ENCODE measurements around the gene C10orf53. TPM values are rescaled to one million over a fixed set of nuclear protein-coding genes. Genes with fewer than 3 reads are reported as not detected.

C10orf53 gene
- total RNA-seq, 1 donor, result not detected

DNA sequence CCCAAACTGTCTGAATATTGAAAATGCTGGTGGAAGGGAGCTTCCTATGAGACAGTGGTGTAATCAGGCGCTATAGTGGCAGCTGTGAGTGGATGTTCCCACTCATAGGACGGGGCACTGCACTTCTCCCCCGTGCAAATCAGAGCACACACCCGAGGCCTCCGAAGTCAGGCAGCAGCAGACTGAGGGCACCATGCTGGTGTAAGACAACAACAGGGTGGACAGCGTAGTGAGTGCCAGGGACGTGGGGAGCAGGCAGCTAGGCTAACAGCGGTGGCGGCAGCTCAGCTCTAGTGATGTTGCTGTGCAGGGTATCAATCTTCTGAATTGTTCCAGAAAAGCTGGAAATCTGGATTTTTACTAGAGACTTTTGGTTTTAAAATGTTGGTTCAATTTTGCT, 19.2 kb downstream of the C10orf53 start:
- DNase-seq (ENCODE audit: low read depth), result no peak
- TF ChIP-seq, protein P1, sequence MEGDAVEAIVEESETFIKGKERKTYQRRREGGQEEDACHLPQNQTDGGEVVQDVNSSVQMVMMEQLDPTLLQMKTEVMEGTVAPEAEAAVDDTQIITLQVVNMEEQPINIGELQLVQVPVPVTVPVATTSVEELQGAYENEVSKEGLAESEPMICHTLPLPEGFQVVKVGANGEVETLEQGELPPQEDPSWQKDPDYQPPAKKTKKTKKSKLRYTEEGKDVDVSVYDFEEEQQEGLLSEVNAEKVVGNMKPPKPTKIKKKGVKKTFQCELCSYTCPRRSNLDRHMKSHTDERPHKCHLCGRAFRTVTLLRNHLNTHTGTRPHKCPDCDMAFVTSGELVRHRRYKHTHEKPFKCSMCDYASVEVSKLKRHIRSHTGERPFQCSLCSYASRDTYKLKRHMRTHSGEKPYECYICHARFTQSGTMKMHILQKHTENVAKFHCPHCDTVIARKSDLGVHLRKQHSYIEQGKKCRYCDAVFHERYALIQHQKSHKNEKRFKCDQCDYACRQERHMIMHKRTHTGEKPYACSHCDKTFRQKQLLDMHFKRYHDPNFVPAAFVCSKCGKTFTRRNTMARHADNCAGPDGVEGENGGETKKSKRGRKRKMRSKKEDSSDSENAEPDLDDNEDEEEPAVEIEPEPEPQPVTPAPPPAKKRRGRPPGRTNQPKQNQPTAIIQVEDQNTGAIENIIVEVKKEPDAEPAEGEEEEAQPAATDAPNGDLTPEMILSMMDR (IDR thresholded peaks at IDR 0.05; ENCODE audit: insufficient read depth, low read length), result no peak
- no peak overlapping the region for H3K4me3 ChIP-seq (ENCODE audit: low read depth, low read length)

DNA sequence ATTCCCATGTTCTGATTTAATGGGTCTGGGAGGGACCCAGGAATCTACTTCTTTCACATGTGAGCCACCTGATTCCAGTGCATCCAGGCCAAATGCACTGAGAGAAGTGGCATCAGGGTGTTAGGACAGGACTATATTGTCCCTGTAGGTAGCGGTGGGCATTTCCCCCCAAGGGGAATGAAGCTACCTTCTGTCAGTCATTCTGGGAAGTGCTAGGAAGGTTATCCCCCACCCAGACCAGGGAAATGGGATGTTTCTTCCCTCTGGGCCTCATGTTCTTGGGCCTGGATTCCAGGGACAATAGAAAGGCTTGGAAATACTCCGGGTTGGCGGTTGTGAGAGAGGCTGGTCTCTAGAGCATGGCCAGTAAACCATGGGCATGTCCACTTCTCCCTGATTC, 20.8 kb downstream of the C10orf53 start:
- DNase-seq (ENCODE audit: low read depth), result no peak
- TF ChIP-seq, protein P1 (IDR thresholded peaks at IDR 0.05; ENCODE audit: insufficient read depth, low read length), result no peak
- H3K4me3 ChIP-seq (ENCODE audit: low read depth, low read length), result no peak overlapping the region

DNA sequence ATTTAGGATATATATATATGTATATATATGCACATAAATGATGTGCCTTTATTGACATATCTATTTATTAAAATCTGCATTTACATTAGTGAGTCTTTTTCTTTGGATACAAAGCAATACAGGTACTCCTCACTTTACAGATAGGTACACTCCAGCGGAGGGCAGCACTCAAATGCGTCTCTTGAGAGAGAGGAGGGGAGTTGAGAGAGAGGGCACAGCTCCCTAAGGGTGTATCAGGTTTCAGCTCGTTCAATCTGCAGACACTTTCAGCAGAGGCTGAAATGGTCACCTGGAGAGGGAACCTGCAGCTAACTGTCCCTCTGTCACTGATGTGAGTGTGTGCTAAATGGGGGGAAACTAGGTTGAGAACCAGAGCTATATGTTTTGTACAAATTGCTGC, 21.5 kb downstream of the C10orf53 start:
- TF ChIP-seq, protein P1 (IDR thresholded peaks at IDR 0.05; ENCODE audit: insufficient read depth, low read length), result no peak
- DNase-seq (ENCODE audit: low read depth), result no peak
- no peak overlapping the region for H3K4me3 ChIP-seq (ENCODE audit: low read depth, low read length)

DNA sequence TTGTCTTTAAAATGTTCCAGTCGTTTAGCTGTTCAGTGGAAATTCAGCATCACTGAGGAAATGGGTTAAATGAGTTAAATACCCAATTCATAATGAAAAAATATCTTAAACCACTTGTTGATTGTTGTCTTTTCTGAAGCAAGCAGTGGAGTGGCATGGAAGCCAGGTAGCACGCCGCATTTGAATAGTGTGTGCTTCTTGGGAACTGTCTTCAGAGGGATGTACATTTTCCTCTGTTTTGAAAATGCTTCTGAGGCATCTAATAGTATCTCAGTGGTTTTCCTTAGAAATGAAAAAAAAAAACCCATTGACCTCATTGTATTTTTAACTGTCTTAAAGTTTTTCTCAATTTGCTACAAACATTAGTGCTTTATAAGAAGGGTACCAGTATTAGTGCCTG, 28.1 kb downstream of the C10orf53 start:
- DNase-seq (ENCODE audit: low read depth), result no peak
- H3K4me3 ChIP-seq (ENCODE audit: low read depth, low read length), result no peak overlapping the region
- TF ChIP-seq, protein P1 (IDR thresholded peaks at IDR 0.05; ENCODE audit: insufficient read depth, low read length), result no peak

DNA sequence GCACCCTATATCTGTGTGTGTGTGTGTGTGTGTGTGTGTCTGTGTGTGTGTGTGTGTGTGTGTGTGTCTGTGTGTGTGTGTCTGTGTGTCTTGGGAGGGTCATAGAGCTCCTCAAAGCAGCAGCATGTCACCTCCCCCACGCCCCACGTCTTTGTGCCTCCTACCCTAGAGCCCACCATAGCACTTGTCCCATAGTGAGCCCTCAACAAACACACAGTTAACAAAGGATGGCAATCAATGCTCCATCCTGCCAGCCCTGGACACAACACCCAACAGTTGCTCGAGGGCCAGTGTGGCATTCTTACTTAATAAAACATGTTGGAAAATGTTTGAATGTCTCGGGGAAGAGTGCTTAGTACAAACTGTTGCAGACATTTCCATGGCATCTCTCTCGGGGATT, 30.5 kb downstream of the C10orf53 start:
- no peak for DNase-seq (ENCODE audit: low read depth)
- H3K4me3 ChIP-seq (ENCODE audit: low read depth, low read length), result no peak overlapping the region
- TF ChIP-seq, protein P1 (IDR thresholded peaks at IDR 0.05; ENCODE audit: insufficient read depth, low read length), result no peak

DNA sequence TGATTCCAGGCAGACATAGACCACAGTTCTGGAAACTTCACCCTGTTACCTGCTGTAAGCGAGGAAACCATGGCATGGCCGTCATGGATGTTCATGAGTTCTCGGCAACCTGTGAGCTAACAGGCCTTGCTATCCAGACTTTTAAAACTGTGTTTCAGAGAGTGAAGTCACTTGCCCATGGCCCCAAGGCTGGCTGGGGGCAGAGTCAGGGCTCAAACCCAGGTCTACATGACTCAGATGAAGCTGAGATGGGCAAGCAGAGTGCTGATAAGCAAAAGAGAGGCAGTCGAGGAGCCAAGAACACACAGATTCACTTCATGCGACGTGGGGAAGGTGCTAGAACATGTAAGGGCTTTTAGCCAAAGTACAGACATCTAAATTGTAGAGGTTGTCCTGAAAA, 31.5 kb downstream of the C10orf53 start:
- no peak for DNase-seq (ENCODE audit: low read depth)
- no peak overlapping the region for H3K4me3 ChIP-seq (ENCODE audit: low read depth, low read length)
- TF ChIP-seq, protein P1 (IDR thresholded peaks at IDR 0.05; ENCODE audit: insufficient read depth, low read length), result no peak

DNA sequence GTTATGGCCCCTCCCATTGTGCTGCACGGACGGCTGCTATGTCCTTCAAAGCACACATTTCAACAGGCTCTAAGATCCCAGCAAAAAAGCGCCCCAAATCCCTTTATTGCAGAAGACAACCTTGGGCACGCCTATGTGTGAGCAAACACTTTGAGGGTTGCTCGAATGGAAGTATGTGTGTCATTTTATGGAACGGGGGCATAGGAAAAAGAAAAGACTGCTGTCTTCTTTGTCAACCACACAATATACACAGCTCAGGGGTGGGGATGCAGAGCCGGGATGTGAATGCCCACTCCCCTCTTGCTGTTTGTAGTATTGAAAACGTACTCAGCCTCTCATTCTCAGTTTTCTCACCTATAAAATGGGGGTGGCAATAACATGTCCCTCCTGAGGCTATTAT, 32.0 kb downstream of the C10orf53 start:
- no peak overlapping the region for H3K4me3 ChIP-seq (ENCODE audit: low read depth, low read length)

More for the DNA sequence above, 32.0 kb downstream of the C10orf53 start:
- TF ChIP-seq, protein P1 (IDR thresholded peaks at IDR 0.05; ENCODE audit: insufficient read depth, low read length), result no peak
- DNase-seq (ENCODE audit: low read depth), result no peak
